ENCODE measurements around the gene ENTHD1.

DNA sequence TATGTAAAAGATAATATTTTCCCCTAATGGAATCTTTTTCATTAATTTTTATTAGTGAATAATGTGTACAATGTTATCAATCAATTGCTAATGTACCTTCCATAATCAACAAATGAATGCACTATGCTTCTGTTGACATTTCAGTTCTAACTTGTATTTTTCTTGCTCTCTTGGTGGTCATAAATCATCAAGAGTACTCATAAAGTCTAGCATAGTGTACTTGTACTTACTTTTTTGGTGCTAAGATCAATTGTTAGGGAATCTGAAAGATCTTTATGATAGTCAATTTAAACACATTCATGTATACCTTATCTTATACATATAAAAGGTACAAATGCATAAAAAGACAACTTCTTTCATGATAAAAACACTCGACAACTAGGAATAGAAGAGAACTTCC lies 10.5 kb downstream of the ENTHD1 start:
- TF ChIP-seq, protein P1, sequence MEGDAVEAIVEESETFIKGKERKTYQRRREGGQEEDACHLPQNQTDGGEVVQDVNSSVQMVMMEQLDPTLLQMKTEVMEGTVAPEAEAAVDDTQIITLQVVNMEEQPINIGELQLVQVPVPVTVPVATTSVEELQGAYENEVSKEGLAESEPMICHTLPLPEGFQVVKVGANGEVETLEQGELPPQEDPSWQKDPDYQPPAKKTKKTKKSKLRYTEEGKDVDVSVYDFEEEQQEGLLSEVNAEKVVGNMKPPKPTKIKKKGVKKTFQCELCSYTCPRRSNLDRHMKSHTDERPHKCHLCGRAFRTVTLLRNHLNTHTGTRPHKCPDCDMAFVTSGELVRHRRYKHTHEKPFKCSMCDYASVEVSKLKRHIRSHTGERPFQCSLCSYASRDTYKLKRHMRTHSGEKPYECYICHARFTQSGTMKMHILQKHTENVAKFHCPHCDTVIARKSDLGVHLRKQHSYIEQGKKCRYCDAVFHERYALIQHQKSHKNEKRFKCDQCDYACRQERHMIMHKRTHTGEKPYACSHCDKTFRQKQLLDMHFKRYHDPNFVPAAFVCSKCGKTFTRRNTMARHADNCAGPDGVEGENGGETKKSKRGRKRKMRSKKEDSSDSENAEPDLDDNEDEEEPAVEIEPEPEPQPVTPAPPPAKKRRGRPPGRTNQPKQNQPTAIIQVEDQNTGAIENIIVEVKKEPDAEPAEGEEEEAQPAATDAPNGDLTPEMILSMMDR (IDR thresholded peaks at IDR 0.05; ENCODE audit: poor library complexity, severe bottlenecking) = no peak
- TF ChIP-seq POLR2AphosphoS5 (IDR thresholded peaks at IDR 0.05) = no peak
- TF ChIP-seq TAF1 (IDR thresholded peaks at IDR 0.05; ENCODE audit: low read depth) = no peak
- no peak for TF ChIP-seq SMC3 (conservative IDR thresholded peaks at IDR 0.05; ENCODE audit: poor library complexity)
- TF ChIP-seq RAD21 (conservative IDR thresholded peaks at IDR 0.05) = no peak
- TF ChIP-seq EZH2 (IDR thresholded peaks at IDR 0.05; ENCODE audit: borderline replicate concordance, insufficient read depth, low read length, poor library complexity, severe bottlenecking) = no peak
- TF ChIP-seq, protein P2, sequence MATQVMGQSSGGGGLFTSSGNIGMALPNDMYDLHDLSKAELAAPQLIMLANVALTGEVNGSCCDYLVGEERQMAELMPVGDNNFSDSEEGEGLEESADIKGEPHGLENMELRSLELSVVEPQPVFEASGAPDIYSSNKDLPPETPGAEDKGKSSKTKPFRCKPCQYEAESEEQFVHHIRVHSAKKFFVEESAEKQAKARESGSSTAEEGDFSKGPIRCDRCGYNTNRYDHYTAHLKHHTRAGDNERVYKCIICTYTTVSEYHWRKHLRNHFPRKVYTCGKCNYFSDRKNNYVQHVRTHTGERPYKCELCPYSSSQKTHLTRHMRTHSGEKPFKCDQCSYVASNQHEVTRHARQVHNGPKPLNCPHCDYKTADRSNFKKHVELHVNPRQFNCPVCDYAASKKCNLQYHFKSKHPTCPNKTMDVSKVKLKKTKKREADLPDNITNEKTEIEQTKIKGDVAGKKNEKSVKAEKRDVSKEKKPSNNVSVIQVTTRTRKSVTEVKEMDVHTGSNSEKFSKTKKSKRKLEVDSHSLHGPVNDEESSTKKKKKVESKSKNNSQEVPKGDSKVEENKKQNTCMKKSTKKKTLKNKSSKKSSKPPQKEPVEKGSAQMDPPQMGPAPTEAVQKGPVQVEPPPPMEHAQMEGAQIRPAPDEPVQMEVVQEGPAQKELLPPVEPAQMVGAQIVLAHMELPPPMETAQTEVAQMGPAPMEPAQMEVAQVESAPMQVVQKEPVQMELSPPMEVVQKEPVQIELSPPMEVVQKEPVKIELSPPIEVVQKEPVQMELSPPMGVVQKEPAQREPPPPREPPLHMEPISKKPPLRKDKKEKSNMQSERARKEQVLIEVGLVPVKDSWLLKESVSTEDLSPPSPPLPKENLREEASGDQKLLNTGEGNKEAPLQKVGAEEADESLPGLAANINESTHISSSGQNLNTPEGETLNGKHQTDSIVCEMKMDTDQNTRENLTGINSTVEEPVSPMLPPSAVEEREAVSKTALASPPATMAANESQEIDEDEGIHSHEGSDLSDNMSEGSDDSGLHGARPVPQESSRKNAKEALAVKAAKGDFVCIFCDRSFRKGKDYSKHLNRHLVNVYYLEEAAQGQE (IDR thresholded peaks at IDR 0.05; ENCODE audit: borderline replicate concordance) = no peak
- TF ChIP-seq EP300 (conservative IDR thresholded peaks at IDR 0.05; ENCODE audit: poor library complexity, severe bottlenecking) = no peak
- no peak for TF ChIP-seq MXI1 (conservative IDR thresholded peaks at IDR 0.05; ENCODE audit: poor library complexity, severe bottlenecking)
